ENCODE results near the gene RHBDF2.
"Not testable (repeated sequence)": the region's sequence is repeated elsewhere in the genome, so short reads cannot be mapped to it uniquely, and the experiment has no call there.

GRCh38 chr17:76508472-76509063, 7.3 kb upstream of the RHBDF2 start:
- not testable (repeated sequence) for TF ChIP-seq POLR2A (IDR thresholded peaks at IDR 0.05)
- TF ChIP-seq, protein P1, sequence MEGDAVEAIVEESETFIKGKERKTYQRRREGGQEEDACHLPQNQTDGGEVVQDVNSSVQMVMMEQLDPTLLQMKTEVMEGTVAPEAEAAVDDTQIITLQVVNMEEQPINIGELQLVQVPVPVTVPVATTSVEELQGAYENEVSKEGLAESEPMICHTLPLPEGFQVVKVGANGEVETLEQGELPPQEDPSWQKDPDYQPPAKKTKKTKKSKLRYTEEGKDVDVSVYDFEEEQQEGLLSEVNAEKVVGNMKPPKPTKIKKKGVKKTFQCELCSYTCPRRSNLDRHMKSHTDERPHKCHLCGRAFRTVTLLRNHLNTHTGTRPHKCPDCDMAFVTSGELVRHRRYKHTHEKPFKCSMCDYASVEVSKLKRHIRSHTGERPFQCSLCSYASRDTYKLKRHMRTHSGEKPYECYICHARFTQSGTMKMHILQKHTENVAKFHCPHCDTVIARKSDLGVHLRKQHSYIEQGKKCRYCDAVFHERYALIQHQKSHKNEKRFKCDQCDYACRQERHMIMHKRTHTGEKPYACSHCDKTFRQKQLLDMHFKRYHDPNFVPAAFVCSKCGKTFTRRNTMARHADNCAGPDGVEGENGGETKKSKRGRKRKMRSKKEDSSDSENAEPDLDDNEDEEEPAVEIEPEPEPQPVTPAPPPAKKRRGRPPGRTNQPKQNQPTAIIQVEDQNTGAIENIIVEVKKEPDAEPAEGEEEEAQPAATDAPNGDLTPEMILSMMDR (IDR thresholded peaks at IDR 0.05), result not testable (repeated sequence)

Data from testis (tissue), 2 donors.